GM12801 (cell line): ENCODE measurements around the gene KMT2C.

ENCODE experiments used
- CTCF ChIP-seq: IDR thresholded peaks from one replicate; pipeline ENCODE4 v1.5.1; 2011; ENCODE audit warnings: control low read depth; ENCODE audit not compliant: insufficient read length; ENCODE audit errors: extremely low read depth

KMT2C gene

DNA sequence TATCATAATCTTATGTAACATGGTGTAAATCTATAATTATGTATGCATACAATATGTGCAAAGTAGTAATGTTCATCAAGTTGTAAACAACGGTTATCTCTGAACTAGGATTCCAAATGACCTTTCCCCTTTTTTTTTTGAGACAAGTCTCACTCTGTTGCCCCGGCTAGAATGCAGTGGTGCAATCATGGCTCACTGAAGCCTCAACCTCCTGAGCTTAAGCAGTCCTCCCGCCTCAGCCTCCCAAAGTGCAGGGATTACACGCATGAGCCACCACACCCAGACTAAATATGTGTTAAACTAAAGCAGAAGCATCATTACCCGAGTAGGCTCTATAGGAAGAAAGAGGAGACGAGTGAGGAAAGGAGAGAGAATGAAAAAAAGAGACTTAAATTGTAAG lies 7.8 kb upstream of the KMT2C start:
- TF ChIP-seq CTCF = no peak

- no peak for TF ChIP-seq CTCF
Measured at GRCh38 chr7:152442330-152442835, 6.6 kb upstream of the KMT2C start.

- no peak for TF ChIP-seq CTCF
Measured at GRCh38 chr7:152436111-152436930, 518 bp upstream of the KMT2C start.

DNA sequence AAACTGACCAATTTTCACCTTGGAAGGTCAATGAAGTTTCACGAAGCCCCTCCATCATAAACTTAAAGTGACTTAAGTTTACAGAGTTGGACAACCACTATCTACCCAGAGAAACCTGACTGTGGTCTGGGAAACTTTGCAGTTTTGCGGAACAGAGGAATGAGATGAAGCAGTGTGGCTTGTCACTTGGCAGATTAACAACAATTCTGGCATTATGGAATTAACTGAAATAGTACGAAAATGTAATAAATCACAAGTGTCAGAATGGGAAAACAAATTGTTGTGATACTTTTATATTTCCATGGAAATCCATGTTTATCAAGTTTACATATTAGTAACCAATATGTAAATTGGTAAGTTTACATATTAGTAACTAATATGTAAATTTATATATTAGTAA lies 4.9 kb downstream of the KMT2C start:
- TF ChIP-seq CTCF = no peak

DNA sequence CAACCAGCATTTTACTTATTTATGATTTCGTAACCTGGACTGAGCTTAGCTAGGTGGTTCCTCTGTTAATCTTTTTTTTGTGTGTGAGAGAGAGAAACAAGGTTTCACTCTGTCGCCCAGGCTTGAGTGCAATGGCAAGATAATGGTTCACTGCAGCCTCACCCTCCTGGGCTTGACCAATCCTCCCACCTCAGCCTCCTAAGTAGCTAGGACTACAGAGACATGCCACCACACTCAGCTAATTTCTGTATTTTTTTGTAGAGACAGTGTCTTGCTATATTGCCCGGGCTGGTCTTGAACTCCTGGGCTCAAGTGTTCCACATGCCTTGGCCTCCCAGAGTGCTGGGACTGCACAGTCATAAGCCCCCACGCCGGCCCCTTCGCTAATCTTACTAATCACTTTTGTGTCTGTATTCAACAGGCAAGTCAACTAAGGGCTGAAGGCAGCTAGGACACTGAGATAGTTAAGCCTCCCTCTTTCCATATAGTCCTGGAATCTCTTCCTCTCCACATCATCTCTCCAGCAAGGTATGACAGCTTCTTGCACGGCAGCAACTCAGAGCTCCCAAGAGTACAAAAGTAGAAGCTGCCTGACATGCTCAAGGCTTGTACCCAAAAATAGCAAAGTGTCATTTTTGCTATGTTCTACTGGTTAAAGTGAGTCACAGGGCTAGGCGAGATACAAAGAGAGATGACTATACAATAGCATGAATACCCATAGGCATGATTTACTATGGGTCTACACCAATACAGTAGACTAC lies 11.3 kb downstream of the KMT2C start:
- no peak for TF ChIP-seq CTCF

DNA sequence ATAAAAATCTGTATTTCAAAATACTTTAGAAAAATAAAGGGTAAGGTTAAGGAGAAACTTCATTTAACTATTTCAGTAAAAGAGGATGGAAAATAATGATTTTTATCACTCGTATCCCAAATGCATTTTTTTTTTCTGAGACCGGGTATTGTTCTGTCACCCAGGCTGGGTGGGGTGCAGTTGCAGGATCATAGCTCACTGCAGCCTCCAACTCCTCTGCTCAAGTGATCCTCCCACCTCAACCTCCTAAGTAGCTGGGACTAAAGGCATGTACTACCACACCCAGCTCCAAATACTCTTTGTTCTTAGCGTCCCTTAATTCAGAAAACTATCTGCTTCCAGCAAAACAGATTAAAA lies 11.8 kb downstream of the KMT2C start:
- TF ChIP-seq CTCF = no peak
